ENCODE data around the gene ASCL3.
A peak's percentile ranks its signal among the peaks of the same experiment; 100 is the strongest.

Gene ASCL3

GRCh38 chr11:8932564-8933180 is 10.1 kb downstream of the ASCL3 start, which contains the start of gene C11orf16:
TSS of gene C11orf16 (minus strand) at chr11:8932947. CDS start at chr11:8932308, 639 bp downstream.
- H3K4me3 ChIP-seq (ENCODE audit: low read length): no peak within 1 kb of the TSS
- TF ChIP-seq, protein P1, sequence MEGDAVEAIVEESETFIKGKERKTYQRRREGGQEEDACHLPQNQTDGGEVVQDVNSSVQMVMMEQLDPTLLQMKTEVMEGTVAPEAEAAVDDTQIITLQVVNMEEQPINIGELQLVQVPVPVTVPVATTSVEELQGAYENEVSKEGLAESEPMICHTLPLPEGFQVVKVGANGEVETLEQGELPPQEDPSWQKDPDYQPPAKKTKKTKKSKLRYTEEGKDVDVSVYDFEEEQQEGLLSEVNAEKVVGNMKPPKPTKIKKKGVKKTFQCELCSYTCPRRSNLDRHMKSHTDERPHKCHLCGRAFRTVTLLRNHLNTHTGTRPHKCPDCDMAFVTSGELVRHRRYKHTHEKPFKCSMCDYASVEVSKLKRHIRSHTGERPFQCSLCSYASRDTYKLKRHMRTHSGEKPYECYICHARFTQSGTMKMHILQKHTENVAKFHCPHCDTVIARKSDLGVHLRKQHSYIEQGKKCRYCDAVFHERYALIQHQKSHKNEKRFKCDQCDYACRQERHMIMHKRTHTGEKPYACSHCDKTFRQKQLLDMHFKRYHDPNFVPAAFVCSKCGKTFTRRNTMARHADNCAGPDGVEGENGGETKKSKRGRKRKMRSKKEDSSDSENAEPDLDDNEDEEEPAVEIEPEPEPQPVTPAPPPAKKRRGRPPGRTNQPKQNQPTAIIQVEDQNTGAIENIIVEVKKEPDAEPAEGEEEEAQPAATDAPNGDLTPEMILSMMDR (conservative IDR thresholded peaks at IDR 0.05; ENCODE audit: low read length): no peak
- DNase-seq (ENCODE audit: low read depth): no peak

DNA sequence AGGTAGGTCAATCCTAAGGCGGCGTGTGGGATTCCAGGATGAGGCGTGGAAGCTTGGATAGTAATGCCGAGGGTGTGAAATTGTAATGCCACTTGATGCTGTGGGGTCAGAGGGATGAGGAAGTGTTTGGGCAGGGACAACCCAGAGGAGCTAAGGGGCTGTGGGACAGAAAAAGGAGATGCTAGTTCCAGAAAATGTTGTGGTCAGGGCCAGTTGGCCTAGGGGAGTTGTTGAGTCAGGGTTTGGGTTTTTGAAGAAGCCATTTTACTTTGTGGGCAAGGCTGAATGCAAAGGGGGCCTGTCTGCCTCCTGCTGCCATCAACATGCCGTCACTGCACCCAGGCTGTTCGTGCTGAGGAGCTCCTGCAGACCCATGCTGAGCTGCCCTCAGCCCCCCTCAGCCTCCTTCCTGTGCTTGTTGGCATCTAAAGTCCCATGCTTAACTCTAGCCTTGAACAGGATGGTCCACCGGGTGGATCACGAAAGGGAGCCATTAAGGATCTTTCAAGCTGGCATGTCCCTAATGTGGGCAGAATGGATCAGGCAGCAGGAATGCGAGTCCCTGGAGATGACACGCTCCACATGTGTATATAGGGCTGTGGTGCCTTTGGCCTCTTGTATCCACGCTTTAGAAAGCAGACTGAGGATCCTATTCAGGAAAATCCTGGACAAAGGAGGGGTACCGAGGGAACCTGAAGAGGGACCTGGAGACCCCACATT is 12.2 kb downstream of the ASCL3 start:
- no peak overlapping the region for H3K4me3 ChIP-seq (ENCODE audit: low read length)
- DNase-seq (ENCODE audit: low read depth): peak; percentile 38
- TF ChIP-seq, protein P1 (conservative IDR thresholded peaks at IDR 0.05; ENCODE audit: low read length): no peak

DNA sequence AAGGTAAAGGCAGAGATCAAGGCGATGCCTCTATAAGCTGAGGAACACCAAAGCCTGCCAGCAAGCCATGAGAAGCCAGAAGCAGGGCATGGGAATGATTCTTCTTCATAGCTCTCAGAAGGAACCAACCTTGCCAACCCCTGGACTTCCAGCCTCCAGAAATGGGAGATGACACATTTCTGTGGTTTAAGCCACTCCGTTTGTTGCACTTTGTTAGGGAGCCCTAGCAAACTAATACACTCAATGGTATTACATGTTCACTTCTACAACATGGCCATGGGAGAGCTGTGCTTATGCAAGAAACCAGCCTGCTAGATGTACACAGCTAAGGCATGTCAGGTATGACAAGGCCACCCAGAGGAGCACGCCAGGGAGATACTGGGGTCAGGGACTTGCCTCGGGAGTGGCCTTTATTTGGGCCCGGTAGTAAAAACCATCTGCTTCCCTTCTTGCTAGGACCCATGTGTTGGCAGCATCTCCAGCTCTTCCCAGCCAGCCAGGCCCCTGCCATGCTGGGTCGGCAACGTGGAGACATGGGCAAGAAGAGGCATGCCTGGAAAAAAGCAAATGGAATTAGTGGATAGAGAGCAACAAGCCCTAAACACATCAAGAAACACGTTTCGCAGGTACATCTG is 13.7 kb downstream of the ASCL3 start:
- DNase-seq (ENCODE audit: low read depth): peak; percentile 81
- no peak overlapping the region for H3K4me3 ChIP-seq (ENCODE audit: low read length)
- TF ChIP-seq, protein P1 (conservative IDR thresholded peaks at IDR 0.05; ENCODE audit: low read length): no peak

- TF ChIP-seq, protein P1 (conservative IDR thresholded peaks at IDR 0.05; ENCODE audit: low read length): no peak
- no peak overlapping the region for H3K4me3 ChIP-seq (ENCODE audit: low read length)
- DNase-seq (ENCODE audit: low read depth): no peak
Measured at GRCh38 chr11:8928205-8928604, 14.6 kb downstream of the ASCL3 start.

DNA sequence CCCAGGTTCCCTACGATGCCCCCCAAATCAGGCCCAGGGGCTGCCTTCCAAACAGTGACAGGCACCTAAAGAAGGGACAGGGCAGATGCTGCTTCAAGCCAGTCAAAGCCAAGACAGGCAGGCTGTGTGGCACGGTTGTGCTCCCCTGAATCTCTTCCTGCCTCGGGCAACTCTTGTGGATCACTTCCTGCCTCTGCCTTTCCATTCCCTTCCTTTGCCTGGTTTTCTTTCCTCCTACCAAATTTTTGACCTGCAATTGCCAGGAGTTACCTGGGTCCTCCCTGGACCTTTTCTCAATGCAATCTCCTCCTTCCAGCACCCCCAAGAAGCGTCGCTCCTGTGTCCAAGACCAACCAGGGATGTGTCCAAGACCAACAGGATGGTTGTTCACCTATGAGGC is 15.6 kb downstream of the ASCL3 start:
- TF ChIP-seq, protein P1 (conservative IDR thresholded peaks at IDR 0.05; ENCODE audit: low read length): no peak
- no peak overlapping the region for H3K4me3 ChIP-seq (ENCODE audit: low read length)
- no peak for DNase-seq (ENCODE audit: low read depth)

DNA sequence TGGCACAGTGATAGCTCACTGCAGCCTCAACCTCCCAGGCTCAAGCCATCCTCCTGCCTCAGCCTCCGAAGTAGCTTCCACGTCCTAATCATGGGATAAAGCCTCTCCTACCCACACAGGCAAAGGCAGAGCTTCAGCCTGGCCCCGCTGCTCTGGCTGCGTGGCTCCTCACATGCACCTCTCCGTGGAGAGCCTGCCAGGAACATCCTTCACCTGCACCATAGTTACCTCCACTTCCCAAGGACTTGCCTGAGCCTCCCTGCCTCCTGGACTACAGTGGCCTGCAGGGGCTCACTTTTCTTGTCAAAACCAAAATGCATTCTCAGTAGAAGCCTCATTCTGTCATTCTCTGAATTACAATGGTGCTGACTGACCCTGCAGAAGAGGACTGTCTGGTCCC is 16.6 kb downstream of the ASCL3 start:
- H3K4me3 ChIP-seq (ENCODE audit: low read length): no peak overlapping the region
- TF ChIP-seq, protein P1 (conservative IDR thresholded peaks at IDR 0.05; ENCODE audit: low read length): no peak
- no peak for DNase-seq (ENCODE audit: low read depth)

All from AG10803 (cell line).